PFSK-1 (cell line): Measurements from ENCODE around the gene ADGRL2.

Experiments used
- FOXP2 ChIP-seq: optimal IDR thresholded peaks from 2 replicates; pipeline ENCODE3; 2011; ENCODE audit warnings: borderline replicate concordance, control low read depth, inconsistent platforms; ENCODE audit not compliant: insufficient read depth; ENCODE audit errors: extremely low read length, extremely low read depth
- POLR2AphosphoS5 ChIP-seq: IDR thresholded peaks from 2 replicates; pipeline ENCODE4 v1.6.1; 2012; ENCODE audit warnings: low read depth, mild to moderate bottlenecking, control low read depth, low read length, moderate library complexity
- REST ChIP-seq, 2 experiments: IDR thresholded peaks; 2 replicates each; pipeline versions ENCODE4 v1.6.1 to v1.8.0; 2011 to 2012; ENCODE audit warnings: low read depth in 2 of 2, low read length in 2 of 2, control low read depth in 1 of 2, inconsistent platforms in 1 of 2, mild to moderate bottlenecking in 1 of 2, moderate library complexity in 1 of 2; ENCODE audit not compliant: insufficient read depth in 1 of 2
- SIN3A ChIP-seq: IDR thresholded peaks from 2 replicates; pipeline ENCODE4 v1.6.1; 2012; ENCODE audit warnings: mild to moderate bottlenecking, low read length, moderate library complexity, borderline replicate concordance; ENCODE audit not compliant: insufficient read depth
- TAF1 ChIP-seq: IDR thresholded peaks from 2 replicates; pipeline ENCODE4 v1.6.1; 2012; ENCODE audit warnings: low read length, control low read depth, borderline replicate concordance; ENCODE audit not compliant: insufficient read depth

Gene ADGRL2

GRCh38 chr1:81811757-81812371 is 11.1 kb downstream of the ADGRL2 start:
- TF ChIP-seq POLR2AphosphoS5 (no peak), FOXP2 (no peak), TAF1 (no peak), REST (IDR thresholded peaks at IDR 0.05; ENCODE audit: insufficient read depth in 1 of 2, low read depth in 2 of 2, low read length in 2 of 2) (no peak), SIN3A (no peak)

GRCh38 chr1:81812712-81813111 is 12.0 kb downstream of the ADGRL2 start:
- TF ChIP-seq TAF1 (no peak), POLR2AphosphoS5 (no peak), SIN3A (no peak), REST (IDR thresholded peaks at IDR 0.05; ENCODE audit: insufficient read depth in 1 of 2, low read depth in 2 of 2, low read length in 2 of 2) (no peak), FOXP2 (no peak)

- no peak for TF ChIP-seq REST (IDR thresholded peaks at IDR 0.05; ENCODE audit: insufficient read depth in 1 of 2, low read depth in 2 of 2, low read length in 2 of 2)
- no peak for TF ChIP-seq POLR2AphosphoS5
- no peak for TF ChIP-seq TAF1
- no peak for TF ChIP-seq FOXP2
- no peak for TF ChIP-seq SIN3A
These were observed 13.0 kb downstream of the ADGRL2 start for GRCh38 chr1:81813691-81814090.

- TF ChIP-seq REST (IDR thresholded peaks at IDR 0.05; ENCODE audit: insufficient read depth in 1 of 2, low read depth in 2 of 2, low read length in 2 of 2) = no peak
- TF ChIP-seq SIN3A = no peak
- no peak for TF ChIP-seq TAF1
- no peak for TF ChIP-seq POLR2AphosphoS5
- TF ChIP-seq FOXP2 = no peak
These were observed 18.9 kb downstream of the ADGRL2 start for GRCh38 chr1:81819613-81820012.

GRCh38 chr1:81820765-81821164 is 20.0 kb downstream of the ADGRL2 start:
- no peak for TF ChIP-seq SIN3A
- no peak for TF ChIP-seq REST (IDR thresholded peaks at IDR 0.05; ENCODE audit: insufficient read depth in 1 of 2, low read depth in 2 of 2, low read length in 2 of 2)
- TF ChIP-seq FOXP2 = no peak
- TF ChIP-seq POLR2AphosphoS5 = no peak
- no peak for TF ChIP-seq TAF1
